ENCODE measurements around the gene CTNNAL1. TPM values are rescaled to one million over a fixed set of nuclear protein-coding genes. Genes with fewer than 3 reads are reported as not detected.
"Not testable (repeated sequence)": the region's sequence is repeated elsewhere in the genome, so short reads cannot be mapped to it uniquely, and the experiment has no call there.

The CTNNAL1 gene, protein sequence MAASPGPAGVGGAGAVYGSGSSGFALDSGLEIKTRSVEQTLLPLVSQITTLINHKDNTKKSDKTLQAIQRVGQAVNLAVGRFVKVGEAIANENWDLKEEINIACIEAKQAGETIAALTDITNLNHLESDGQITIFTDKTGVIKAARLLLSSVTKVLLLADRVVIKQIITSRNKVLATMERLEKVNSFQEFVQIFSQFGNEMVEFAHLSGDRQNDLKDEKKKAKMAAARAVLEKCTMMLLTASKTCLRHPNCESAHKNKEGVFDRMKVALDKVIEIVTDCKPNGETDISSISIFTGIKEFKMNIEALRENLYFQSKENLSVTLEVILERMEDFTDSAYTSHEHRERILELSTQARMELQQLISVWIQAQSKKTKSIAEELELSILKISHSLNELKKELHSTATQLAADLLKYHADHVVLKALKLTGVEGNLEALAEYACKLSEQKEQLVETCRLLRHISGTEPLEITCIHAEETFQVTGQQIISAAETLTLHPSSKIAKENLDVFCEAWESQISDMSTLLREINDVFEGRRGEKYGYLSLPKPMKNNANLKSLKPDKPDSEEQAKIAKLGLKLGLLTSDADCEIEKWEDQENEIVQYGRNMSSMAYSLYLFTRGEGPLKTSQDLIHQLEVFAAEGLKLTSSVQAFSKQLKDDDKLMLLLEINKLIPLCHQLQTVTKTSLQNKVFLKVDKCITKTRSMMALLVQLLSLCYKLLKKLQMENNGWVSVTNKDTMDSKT
- 48.6 and 85.6 TPM in 2 replicates for total RNA-seq (2022)
- Bru-seq, nascent RNA, result percentile 84 among the genes with signal in this experiment
- BruChase-seq, experiment 1, labeled RNA remaining after a 6-hour chase, result percentile 73 among the genes with signal in this experiment
- BruChase-seq, experiment 2, labeled RNA remaining after a 2-hour chase, result percentile 68 among the genes with signal in this experiment
- long read RNA-seq, transcript CTNNAL1-204 (19 exons, 2,522 nt), result minor isoform, 6 of 467 reads
- long read RNA-seq, transcript CTNNAL1-201 (19 exons, 2,490 nt), result major isoform, 299 of 467 reads
- long read RNA-seq, partial matches to known transcripts, result 94 of 467 reads
- long read RNA-seq, other reads (novel, unspliced or antisense), result 68 of 467 reads

GRCh38 chr9:109012876-109013678 lies at the start of gene CTNNAL1:
Gene CTNNAL1 (minus strand): TSS chr9:109013499. CDS start chr9:109013442, 57 bp downstream.
- CTCF ChIA-PET, result no interaction called here
- H3K4me3 Mint-ChIP-seq (ENCODE audit: unreplicated experiment), result peak within 1 kb of the TSS; percentile 84
- peak; percentile 82 for DNase-seq (ENCODE audit: unreplicated experiment)
- TSS peak; percentile 42 for BruUV-seq (replicated peaks)
- H3K27ac Mint-ChIP-seq (ENCODE audit: low read depth, unreplicated experiment), result peak within 1 kb of the TSS; percentile 87
- intact Hi-C loops (cut with micrococcal nuclease), result loop anchor here (2.0 to 5.0 kb wide), 4 partner anchors 18 to 304 kb away; partner anchors contain the start of gene TMEM245
- peaks cover 24% of the 10 kb centered on the region for H3K4me1 Mint-ChIP-seq (ENCODE audit: insufficient read depth, unreplicated experiment)
- H3K36me3 Mint-ChIP-seq (ENCODE audit: insufficient read depth, unreplicated experiment), result peaks cover 26% of the 10 kb centered on the region
- TF ChIP-seq CTCF (IDR thresholded peaks at IDR 0.05; ENCODE audit: unreplicated experiment), result no peak
- no peaks in the 10 kb centered on the region for H3K27me3 Mint-ChIP-seq (ENCODE audit: insufficient read depth, unreplicated experiment)
- POLR2A ChIA-PET, result interaction anchor here (0.8 to 2.9 kb wide), 20 partner anchors 8 to 336 kb away, joined by 3 to 26 read pairs (median 4); partner anchors contain the start of gene TMEM245
- no peaks in the 10 kb centered on the region for H3K9me3 Mint-ChIP-seq (ENCODE audit: unreplicated experiment)

GRCh38 chr9:109062543-109062942 lies 49.2 kb upstream of the CTNNAL1 start:
- Mint-ChIP-seq H3K36me3 (ENCODE audit: insufficient read depth, unreplicated experiment) (peaks cover 67% of the 10 kb centered on the region), H3K4me1 (ENCODE audit: insufficient read depth, unreplicated experiment) (peaks cover 25% of the 10 kb centered on the region), H3K4me3 (ENCODE audit: unreplicated experiment) (no peak overlapping the region), H3K9me3 (ENCODE audit: unreplicated experiment) (no peaks in the 10 kb centered on the region), H3K27me3 (ENCODE audit: insufficient read depth, unreplicated experiment) (no peaks in the 10 kb centered on the region), H3K27ac (ENCODE audit: low read depth, unreplicated experiment) (no peak overlapping the region)
- TF ChIP-seq CTCF (IDR thresholded peaks at IDR 0.05; ENCODE audit: unreplicated experiment), result no peak
- POLR2A ChIA-PET, result interaction anchor here (0.7 kb wide), 1 partner anchor 1498 kb away, joined by 5 read pairs; no protein-coding TSS in a partner anchor
- intact Hi-C loops (cut with micrococcal nuclease), result no loop called here
- DNase-seq (ENCODE audit: unreplicated experiment), result no peak
- CTCF ChIA-PET, result interaction anchor here (0.7 kb wide), 2 partner anchors 478 to 701 kb away, joined by 3 read pairs; no protein-coding TSS in a partner anchor
- BruUV-seq (replicated peaks), result no TSS peak

- intact Hi-C loops (cut with micrococcal nuclease), result no loop called here
- H3K27me3 Mint-ChIP-seq (ENCODE audit: insufficient read depth, unreplicated experiment), result no peaks in the 10 kb centered on the region
- no peak for DNase-seq (ENCODE audit: unreplicated experiment)
- ChIA-PET CTCF (interaction anchor here (0.6 kb wide), 1 partner anchor 156 kb away, joined by 3 read pairs; no protein-coding TSS in a partner anchor), POLR2A (interaction anchor here (1.1 to 1.2 kb wide), 3 partner anchors 13 to 20 kb away, joined by 3 to 6 read pairs (median 3); no protein-coding TSS in a partner anchor)
- H3K36me3 Mint-ChIP-seq (ENCODE audit: insufficient read depth, unreplicated experiment), result peaks cover 87% of the 10 kb centered on the region
- TF ChIP-seq CTCF (IDR thresholded peaks at IDR 0.05; ENCODE audit: unreplicated experiment), result no peak
- no peak overlapping the region for H3K4me3 Mint-ChIP-seq (ENCODE audit: unreplicated experiment)
- no TSS peak for BruUV-seq (replicated peaks)
- H3K27ac Mint-ChIP-seq (ENCODE audit: low read depth, unreplicated experiment), result no peak overlapping the region
- peaks cover 16% of the 10 kb centered on the region for H3K4me1 Mint-ChIP-seq (ENCODE audit: insufficient read depth, unreplicated experiment)
- no peaks in the 10 kb centered on the region for H3K9me3 Mint-ChIP-seq (ENCODE audit: unreplicated experiment)
These were observed 46.9 kb upstream of the CTNNAL1 start for GRCh38 chr9:109060191-109060590.

DNA sequence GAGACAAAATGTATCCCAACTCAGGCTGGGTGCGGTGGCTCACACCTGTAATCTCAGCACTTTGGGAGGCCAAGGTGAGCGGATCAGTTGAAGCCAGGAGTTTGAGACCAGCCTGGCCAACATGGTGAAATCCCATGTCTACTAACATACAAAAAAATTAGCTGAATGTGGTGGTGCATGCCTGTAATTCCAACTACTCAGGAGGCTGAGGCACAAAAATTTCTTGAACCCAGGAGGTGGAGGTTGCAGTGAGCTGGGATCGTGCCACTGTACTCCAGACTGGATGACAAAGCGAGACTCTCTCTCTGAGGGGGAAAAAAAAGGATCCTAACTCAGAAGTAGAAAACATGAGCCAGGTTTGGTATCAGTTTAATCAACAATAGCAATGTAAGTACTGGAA lies 39.8 kb upstream of the CTNNAL1 start:
- H3K4me1 Mint-ChIP-seq (ENCODE audit: insufficient read depth, unreplicated experiment); H3K27me3 Mint-ChIP-seq (ENCODE audit: insufficient read depth, unreplicated experiment); H3K4me3 Mint-ChIP-seq (ENCODE audit: unreplicated experiment); DNase-seq (ENCODE audit: unreplicated experiment); BruUV-seq (replicated peaks); intact Hi-C loops (cut with micrococcal nuclease); CTCF ChIA-PET; H3K27ac Mint-ChIP-seq (ENCODE audit: low read depth, unreplicated experiment); H3K9me3 Mint-ChIP-seq (ENCODE audit: unreplicated experiment): not testable (repeated sequence)
- POLR2A ChIA-PET, result interaction anchor here (1.0 kb wide), 1 partner anchor 64 kb away, joined by 3 read pairs; no protein-coding TSS in a partner anchor
- H3K36me3 Mint-ChIP-seq (ENCODE audit: insufficient read depth, unreplicated experiment), result peaks cover 92% of the 10 kb centered on the region
